KOPT-K1 (cell line): ENCODE data around the gene PTGFR.

Experiments
- H3K27ac ChIP-seq: fragments of 200-600 bp; sonication (generic); 2 replicates; pipeline ENCODE4 v1.5.1; 2016; ENCODE audit warnings: antibody characterized with exemption, mild to moderate bottlenecking, low read depth, low read length; ENCODE audit not compliant: poor library complexity, severe bottlenecking
- H3K36me3 ChIP-seq: fragments of 200-600 bp; sonication (generic); 2 replicates; pipeline ENCODE4 v1.5.1; 2017; ENCODE audit warnings: antibody characterized with exemption, mild to moderate bottlenecking, low read length, moderate library complexity; ENCODE audit not compliant: insufficient read depth
- H3K9me3 ChIP-seq: fragments of 200-600 bp; sonication (generic); 2 replicates; pipeline ENCODE4 v1.5.1; 2017; ENCODE audit warnings: antibody characterized with exemption, low read length, mild to moderate bottlenecking; ENCODE audit not compliant: insufficient read depth, poor library complexity, severe bottlenecking

The PTGFR gene

DNA sequence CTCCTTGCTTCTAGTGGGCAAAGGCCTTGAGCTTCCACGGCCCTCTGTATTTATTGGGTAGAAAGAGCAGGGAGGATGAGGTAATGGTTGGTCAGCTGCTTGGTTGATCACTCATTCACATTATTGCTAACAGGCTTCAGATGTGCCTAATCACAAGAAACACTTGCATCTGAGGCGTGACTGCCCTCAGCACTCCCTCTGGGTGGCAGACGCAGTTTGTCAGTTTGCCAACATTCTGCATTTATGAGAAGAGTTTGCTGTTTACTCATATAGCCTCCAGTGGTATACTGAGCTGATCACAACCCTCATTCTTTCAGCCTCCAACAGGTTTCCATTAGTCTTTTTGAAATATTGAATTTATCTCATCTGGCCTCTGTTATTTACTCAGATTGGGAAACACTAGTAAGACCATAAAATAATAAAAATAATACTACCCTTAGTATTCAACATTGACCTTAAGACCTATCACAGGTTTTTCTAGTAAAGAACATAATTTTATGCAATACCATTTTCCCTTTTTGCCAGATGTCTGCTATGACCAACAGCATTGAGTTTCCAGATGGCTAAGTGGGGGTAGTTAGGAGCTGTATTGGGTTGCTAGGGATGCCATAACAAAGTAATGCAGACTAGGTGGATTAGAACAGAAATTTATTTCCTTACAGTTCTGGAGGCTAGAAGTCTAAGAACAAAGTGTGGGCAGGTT, 53.3 kb downstream of the PTGFR start:
- Histone ChIP-seq H3K27ac (no peak overlapping the region), H3K36me3 (no peaks in the 10 kb centered on the region), H3K9me3 (peaks cover 5% of the 10 kb centered on the region)

- no peaks in the 10 kb centered on the region for H3K9me3 ChIP-seq
- H3K27ac ChIP-seq: no peak overlapping the region
- H3K36me3 ChIP-seq: no peaks in the 10 kb centered on the region
These were observed 56.3 kb downstream of the PTGFR start for GRCh38 chr1:78547081-78547480.

- Histone ChIP-seq H3K27ac (no peak overlapping the region), H3K9me3 (no peaks in the 10 kb centered on the region), H3K36me3 (no peaks in the 10 kb centered on the region)
These were observed 58.6 kb downstream of the PTGFR start for GRCh38 chr1:78549331-78549730.

DNA sequence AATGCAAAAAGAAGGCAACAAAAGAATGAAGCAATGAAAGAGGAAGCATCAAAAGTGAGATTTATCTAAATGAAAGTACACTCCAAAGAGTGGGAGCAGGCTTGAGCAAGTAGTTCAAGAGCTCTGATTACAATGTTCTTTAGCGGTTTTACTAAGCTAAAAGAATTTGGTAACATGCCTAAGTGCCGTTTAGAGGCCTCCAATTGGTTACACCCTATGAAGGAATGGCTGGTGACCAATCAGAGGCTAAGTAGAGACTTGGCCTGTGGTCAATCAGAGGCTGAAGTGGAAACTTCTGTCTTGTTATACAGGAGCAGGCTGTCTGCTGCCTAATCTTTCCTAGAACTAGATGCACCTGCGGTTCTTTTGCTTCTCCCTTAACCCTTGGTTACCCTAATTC, 59.1 kb downstream of the PTGFR start:
- H3K9me3 ChIP-seq: no peaks in the 10 kb centered on the region
- H3K36me3 ChIP-seq: no peaks in the 10 kb centered on the region
- no peak overlapping the region for H3K27ac ChIP-seq

GRCh38 chr1:78553859-78554258, 63.1 kb downstream of the PTGFR start:
- no peaks in the 10 kb centered on the region for H3K9me3 ChIP-seq
- H3K27ac ChIP-seq: no peak overlapping the region
- H3K36me3 ChIP-seq: no peaks in the 10 kb centered on the region

GRCh38 chr1:78554840-78555239, 64.1 kb downstream of the PTGFR start:
- Histone ChIP-seq H3K36me3 (no peaks in the 10 kb centered on the region), H3K27ac (no peak overlapping the region), H3K9me3 (no peaks in the 10 kb centered on the region)

GRCh38 chr1:78559680-78560079, 68.9 kb downstream of the PTGFR start:
- Histone ChIP-seq H3K27ac (no peak overlapping the region), H3K9me3 (no peaks in the 10 kb centered on the region), H3K36me3 (no peaks in the 10 kb centered on the region)

DNA sequence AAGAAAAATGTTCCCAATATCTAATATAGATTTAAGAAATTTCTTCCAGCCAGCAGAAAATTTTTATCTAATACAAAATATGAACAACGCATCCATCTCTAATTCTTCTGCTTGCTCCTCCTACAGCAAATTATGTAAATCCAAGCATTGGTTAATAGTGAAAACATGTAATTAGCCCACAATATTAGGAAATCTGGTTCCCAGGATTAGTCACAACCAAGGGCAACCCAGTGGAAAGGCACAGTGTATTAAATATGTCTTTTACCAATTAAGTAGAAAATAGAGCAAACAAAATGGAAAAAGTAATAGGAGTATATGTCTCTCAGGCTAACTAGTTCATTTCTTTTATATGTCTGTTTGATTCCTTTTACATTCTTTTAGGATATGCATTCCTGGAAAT, 70.0 kb downstream of the PTGFR start:
- no peak overlapping the region for H3K27ac ChIP-seq
- no peaks in the 10 kb centered on the region for H3K9me3 ChIP-seq
- H3K36me3 ChIP-seq: no peaks in the 10 kb centered on the region

DNA sequence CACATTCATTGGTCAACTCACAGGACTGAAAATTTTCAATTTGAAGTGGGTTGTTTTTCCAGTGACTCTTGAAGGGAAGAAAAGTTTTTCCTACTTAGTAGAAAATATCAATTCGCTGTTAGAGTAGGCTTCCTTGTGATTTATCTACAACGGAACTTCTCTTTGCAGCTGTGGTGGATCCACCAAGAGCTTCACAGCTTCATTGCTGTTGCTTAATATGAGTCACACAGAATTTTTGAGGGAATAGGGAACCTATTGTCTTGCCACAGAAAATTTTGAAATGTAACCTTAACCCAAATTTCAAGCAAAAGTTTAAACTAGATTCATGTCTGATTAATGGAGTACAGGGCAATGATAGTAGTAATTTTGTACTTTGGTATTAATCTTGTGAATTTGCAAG, 71.1 kb downstream of the PTGFR start:
- Histone ChIP-seq H3K9me3 (no peaks in the 10 kb centered on the region), H3K27ac (no peak overlapping the region), H3K36me3 (no peaks in the 10 kb centered on the region)

GRCh38 chr1:78565393-78565792, 74.6 kb downstream of the PTGFR start:
- Histone ChIP-seq H3K36me3 (no peaks in the 10 kb centered on the region), H3K9me3 (no peaks in the 10 kb centered on the region), H3K27ac (no peak overlapping the region)

DNA sequence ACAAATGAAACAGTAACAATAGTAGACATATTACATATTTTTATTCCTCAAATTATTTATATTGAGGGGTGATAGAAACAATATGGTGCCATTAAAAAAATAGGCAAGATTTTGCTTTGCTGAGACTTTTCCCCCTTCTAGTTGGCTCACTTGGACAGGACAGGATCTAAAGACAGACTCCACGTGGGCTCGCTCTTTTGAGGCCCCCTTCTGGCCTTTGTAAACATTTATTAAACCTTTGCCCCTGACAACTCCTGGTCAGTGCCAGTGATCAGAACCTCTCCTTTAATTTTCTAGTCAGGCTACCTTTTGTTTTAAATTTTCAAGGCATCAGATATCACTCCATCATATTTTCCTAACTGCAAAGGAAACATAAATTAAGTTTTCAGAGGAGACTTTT, 79.8 kb downstream of the PTGFR start:
- no peak overlapping the region for H3K27ac ChIP-seq
- no peaks in the 10 kb centered on the region for H3K9me3 ChIP-seq
- no peaks in the 10 kb centered on the region for H3K36me3 ChIP-seq

- no peak overlapping the region for H3K27ac ChIP-seq
- H3K9me3 ChIP-seq: no peaks in the 10 kb centered on the region
- no peaks in the 10 kb centered on the region for H3K36me3 ChIP-seq
These were observed 86.7 kb downstream of the PTGFR start for GRCh38 chr1:78577257-78578100.

GRCh38 chr1:78586572-78586971, 95.8 kb downstream of the PTGFR start:
- Histone ChIP-seq H3K36me3 (no peaks in the 10 kb centered on the region), H3K27ac (no peak overlapping the region), H3K9me3 (no peaks in the 10 kb centered on the region)

GRCh38 chr1:78587211-78587610, 96.4 kb downstream of the PTGFR start:
- Histone ChIP-seq H3K9me3 (no peaks in the 10 kb centered on the region), H3K36me3 (no peaks in the 10 kb centered on the region), H3K27ac (no peak overlapping the region)
